Left ventricle myocardium superior (tissue), 1 donor: Measurements from ENCODE around the gene N4BP2. TPM values are rescaled to one million over a fixed set of nuclear protein-coding genes. Genes with fewer than 3 reads are reported as not detected.
"Not testable (repeated sequence)": the region's sequence is repeated elsewhere in the genome, so short reads cannot be mapped to it uniquely, and the experiment has no call there.

Experiments used
- ATAC-seq: fragments of 200-7000 bp; cut with Tn5 transposase; one replicate; pipeline ENCODE4 v1.9.1; 2020; ENCODE audit warnings: mild to moderate bottlenecking, moderate library complexity
- DNase-seq: peaks from one replicate; pipeline ENCODE4 v3.0.0-alpha.2; 2020
- intact Hi-C: fragments of 100-400 bp; cut with micrococcal nuclease; formaldehyde crosslinking; loops from one replicate; pipeline ENCODE4 v1.11.0; 2022
- total RNA-seq: library from RNA; stranded (reverse); fragmentation: NEBNext Ultra II Directional; extraction: Animal tissue kit (Norgen Biotek cat#: 25700); gene quantifications from one replicate; pipeline ENCODE4 v1.2.1, GENCODE V29; 2021
- donor health status: DM: no; HTN: yes; CAD: no; lungs with severe emphysema.

N4BP2 gene
- total RNA-seq, 1 donor from 2014 or later, result 4.4 TPM

GRCh38 chr4:40066651-40067050 is 10.0 kb downstream of the N4BP2 start:
- ATAC-seq, result no peak
- intact Hi-C loops, result no loop called here
- DNase-seq, result no peak

GRCh38 chr4:40070387-40070786 is 13.7 kb downstream of the N4BP2 start:
- intact Hi-C loops, result no loop called here
- no peak for ATAC-seq
- no peak for DNase-seq

GRCh38 chr4:40086421-40086820 is 29.8 kb downstream of the N4BP2 start:
- DNase-seq (no peak), ATAC-seq (no peak)
- intact Hi-C loops, result no loop called here

GRCh38 chr4:40087799-40088366 is 31.2 kb downstream of the N4BP2 start:
- no peak for ATAC-seq
- intact Hi-C loops, result no loop called here

GRCh38 chr4:40093400-40093799 is 36.8 kb downstream of the N4BP2 start:
- ATAC-seq, DNase-seq, intact Hi-C loops: not testable (repeated sequence)

More at GRCh38 chr4:40087799-40088366, 31.2 kb downstream of the N4BP2 start:
- DNase-seq, result no peak

- intact Hi-C loops, result no loop called here
- ATAC-seq (no peak), DNase-seq (no peak)
Observed at GRCh38 chr4:40099010-40099409, 42.4 kb downstream of the N4BP2 start.

GRCh38 chr4:40107150-40107549 is 50.5 kb downstream of the N4BP2 start:
- ATAC-seq, DNase-seq, intact Hi-C loops: not testable (repeated sequence)

GRCh38 chr4:40112027-40112792 is 55.6 kb downstream of the N4BP2 start:
- intact Hi-C loops, result no loop called here
- ATAC-seq (no peak), DNase-seq (no peak)

GRCh38 chr4:40114206-40114605 is 57.6 kb downstream of the N4BP2 start:
- intact Hi-C loops, result no loop called here
- no peak for ATAC-seq
- DNase-seq, result no peak

GRCh38 chr4:40118861-40119260 is 62.2 kb downstream of the N4BP2 start:
- intact Hi-C loops, result no loop called here
- ATAC-seq (no peak), DNase-seq (no peak)

GRCh38 chr4:40119344-40119743 is 62.7 kb downstream of the N4BP2 start:
- intact Hi-C loops, result no loop called here
- no peak for ATAC-seq
- no peak for DNase-seq

GRCh38 chr4:40121515-40121914 is 64.9 kb downstream of the N4BP2 start:
- ATAC-seq, result peak; percentile 25
- intact Hi-C loops, result no loop called here
- DNase-seq, result no peak

- intact Hi-C loops, result no loop called here
- no peak for DNase-seq
- ATAC-seq, result no peak
Observed at GRCh38 chr4:40122941-40123340, 66.3 kb downstream of the N4BP2 start.

GRCh38 chr4:40124690-40125089 is 68.0 kb downstream of the N4BP2 start:
- DNase-seq (no peak), ATAC-seq (no peak)
- intact Hi-C loops, result no loop called here

- ATAC-seq (no peak), DNase-seq (no peak)
- intact Hi-C loops, result no loop called here
Observed at GRCh38 chr4:40130401-40131036, 73.9 kb downstream of the N4BP2 start.

GRCh38 chr4:40132816-40133215 is 76.2 kb downstream of the N4BP2 start:
- intact Hi-C loops, result no loop called here
- DNase-seq (no peak), ATAC-seq (no peak)

GRCh38 chr4:40134206-40134917 is 77.7 kb downstream of the N4BP2 start:
- ATAC-seq, result no peak
- DNase-seq, result no peak
- intact Hi-C loops, result no loop called here

- DNase-seq, ATAC-seq, intact Hi-C loops: not testable (repeated sequence)
Observed at GRCh38 chr4:40136202-40136601, 79.6 kb downstream of the N4BP2 start.

- DNase-seq (no peak), ATAC-seq (no peak)
- intact Hi-C loops, result no loop called here
Observed at GRCh38 chr4:40140196-40140595, 83.5 kb downstream of the N4BP2 start.

- DNase-seq, intact Hi-C loops, ATAC-seq: not testable (repeated sequence)
Observed at GRCh38 chr4:40140597-40140996, 83.9 kb downstream of the N4BP2 start.
